Osteoblast (primary cell): ENCODE results near the gene PIK3C3. TPM values are rescaled to one million over a fixed set of nuclear protein-coding genes. Genes with fewer than 3 reads are reported as not detected.

Source experiments
- DNase-seq: peaks from one replicate; pipeline ENCODE4 v3.0.0; 2011; ENCODE audit warnings: low spot score, mixed read lengths; ENCODE audit not compliant: insufficient read length; ENCODE audit errors: missing footprints
- H2AFZ ChIP-seq: 2 replicates; pipeline ENCODE4 v1.6.0; 2011; ENCODE audit warnings: mild to moderate bottlenecking, low read length
- H3K27ac ChIP-seq: 2 replicates; pipeline ENCODE4 v1.5.1; 2011; ENCODE audit warnings: mild to moderate bottlenecking, low read depth, low read length, moderate library complexity
- H3K27me3 ChIP-seq: 2 replicates; pipeline ENCODE4 v1.6.0; 2012; ENCODE audit warnings: mild to moderate bottlenecking, control low read depth, inconsistent platforms, low read length, moderate library complexity; ENCODE audit not compliant: insufficient read depth
- H3K36me3 ChIP-seq: 2 replicates; pipeline ENCODE4 v1.5.1; 2011; ENCODE audit warnings: mild to moderate bottlenecking, low read length, control low read depth, moderate library complexity; ENCODE audit not compliant: insufficient read depth
- H3K4me1 ChIP-seq: 2 replicates; pipeline ENCODE4 v1.5.1; 2011; ENCODE audit warnings: mild to moderate bottlenecking, low read length, control low read depth, moderate library complexity; ENCODE audit not compliant: insufficient read depth
- H3K4me2 ChIP-seq: 2 replicates; pipeline ENCODE4 v1.6.0; 2011; ENCODE audit warnings: mild to moderate bottlenecking, low read length; ENCODE audit not compliant: insufficient read depth
- H3K4me3 ChIP-seq: fragments of 200-600 bp; sonication (generic); 3 replicates; pipeline ENCODE4 v1.5.1; 2012; ENCODE audit warnings: mild to moderate bottlenecking, low read length, inconsistent platforms; ENCODE audit not compliant: insufficient read depth
- H3K79me2 ChIP-seq: 2 replicates; pipeline ENCODE4 v1.6.0; 2012; ENCODE audit warnings: mild to moderate bottlenecking, low read length, control low read depth, inconsistent platforms; ENCODE audit not compliant: insufficient read depth
- H3K9me3 ChIP-seq: 2 replicates; pipeline ENCODE4 v1.5.1; 2011; ENCODE audit warnings: low read depth, low read length, control low read depth
- H4K20me1 ChIP-seq: 2 replicates; pipeline ENCODE4 v1.6.0; 2012; ENCODE audit warnings: mild to moderate bottlenecking, low read length, control low read depth; ENCODE audit not compliant: insufficient read depth
- CTCF ChIP-seq: IDR thresholded peaks from 2 replicates; pipeline ENCODE4 v1.5.1; 2011; ENCODE audit warnings: mild to moderate bottlenecking, low read depth, low read length, moderate library complexity; ENCODE audit errors: extremely low read depth
- total RNA-seq: library from RNA; depleted of rRNA; stranded (reverse); fragments of >200 nt; gene quantifications from 2 replicates; pipeline ENCODE4 v1.2.3, GENCODE V29; 2012

The PIK3C3 gene
- total RNA-seq, 1 donor, result 59.4 TPM

- H2AFZ ChIP-seq, result no peak overlapping the region
- no peak for DNase-seq
Observed at GRCh38 chr18:41948544-41949110, 6.4 kb upstream of the PIK3C3 start.

GRCh38 chr18:41949206-41949920, 5.7 kb upstream of the PIK3C3 start:
- peaks cover 6% of the 10 kb centered on the region for H3K27me3 ChIP-seq
- no peak overlapping the region for H3K27ac ChIP-seq
- H3K4me1 ChIP-seq, result no peaks in the 10 kb centered on the region
- H4K20me1 ChIP-seq, result no peaks in the 10 kb centered on the region
- H3K36me3 ChIP-seq, result no peaks in the 10 kb centered on the region
- H3K79me2 ChIP-seq, result no peaks in the 10 kb centered on the region
- no peak overlapping the region for H3K4me2 ChIP-seq
- TF ChIP-seq CTCF, result no peak
- no peaks in the 10 kb centered on the region for H3K9me3 ChIP-seq
- H3K4me3 ChIP-seq, result no peak overlapping the region
- no peak overlapping the region for H2AFZ ChIP-seq
- DNase-seq, result no peak

More at GRCh38 chr18:41948544-41949110, 6.4 kb upstream of the PIK3C3 start:
- Histone ChIP-seq H3K27me3 (peaks cover 6% of the 10 kb centered on the region), H3K9me3 (no peaks in the 10 kb centered on the region), H3K4me3 (no peak overlapping the region), H3K36me3 (no peaks in the 10 kb centered on the region), H4K20me1 (no peaks in the 10 kb centered on the region), H3K27ac (no peak overlapping the region), H3K4me2 (no peak overlapping the region), H3K79me2 (no peaks in the 10 kb centered on the region), H3K4me1 (no peaks in the 10 kb centered on the region)
- no peak for TF ChIP-seq CTCF

GRCh38 chr18:41955688-41956087, 654 bp downstream of the PIK3C3 start:
- Histone ChIP-seq H3K4me2 (peak overlapping the region; percentile 99), H3K4me3 (peak overlapping the region; percentile 99), H2AFZ (peak overlapping the region; percentile 99), H3K27ac (peak overlapping the region; percentile 97), H3K36me3 (peaks cover 19% of the 10 kb centered on the region), H3K4me1 (peaks cover 12% of the 10 kb centered on the region), H3K79me2 (peaks cover 55% of the 10 kb centered on the region), H3K27me3 (no peaks in the 10 kb centered on the region), H4K20me1 (peaks cover 6% of the 10 kb centered on the region), H3K9me3 (no peaks in the 10 kb centered on the region)
- TF ChIP-seq CTCF, result no peak
- DNase-seq, result peak; percentile 47

GRCh38 chr18:41959045-41959444, 4.0 kb downstream of the PIK3C3 start:
- no peak overlapping the region for H2AFZ ChIP-seq
- TF ChIP-seq CTCF, result no peak
- peaks cover 12% of the 10 kb centered on the region for H3K4me1 ChIP-seq
- no peak overlapping the region for H3K27ac ChIP-seq
- peaks cover 33% of the 10 kb centered on the region for H3K36me3 ChIP-seq
- H4K20me1 ChIP-seq, result peaks cover 6% of the 10 kb centered on the region
- DNase-seq, result no peak
- peaks cover 84% of the 10 kb centered on the region for H3K79me2 ChIP-seq
- no peak overlapping the region for H3K4me2 ChIP-seq
- no peaks in the 10 kb centered on the region for H3K9me3 ChIP-seq
- H3K4me3 ChIP-seq, result no peak overlapping the region
- no peaks in the 10 kb centered on the region for H3K27me3 ChIP-seq
